ENCODE measurements around the gene SAXO2.
"Not testable (repeated sequence)": the region's sequence is repeated elsewhere in the genome, so short reads cannot be mapped to it uniquely, and the experiment has no call there.

Gene SAXO2

DNA sequence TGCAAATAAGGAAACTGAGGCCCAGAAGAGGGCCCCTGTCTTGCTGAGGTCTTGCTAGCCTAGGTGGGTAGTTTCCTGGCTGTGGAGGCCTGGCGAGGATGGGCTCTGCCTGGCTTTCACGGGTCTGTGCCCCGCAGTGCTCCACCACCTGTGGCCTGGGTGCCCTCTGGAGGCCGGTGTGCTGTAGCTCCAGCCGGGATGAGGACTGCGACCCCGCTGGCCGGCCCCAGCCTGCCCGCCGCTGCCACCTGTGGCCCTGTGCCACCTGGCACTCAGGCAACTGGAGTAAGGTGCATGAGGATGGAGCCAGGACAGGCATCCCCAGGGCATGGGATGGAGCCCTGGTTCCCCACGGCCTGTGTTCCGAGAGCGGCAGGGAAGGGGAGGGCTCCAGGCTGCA, 66.4 kb downstream of the SAXO2 start:
- not testable (repeated sequence) for DNase-seq (ENCODE audit: low read depth, low spot score)

DNA sequence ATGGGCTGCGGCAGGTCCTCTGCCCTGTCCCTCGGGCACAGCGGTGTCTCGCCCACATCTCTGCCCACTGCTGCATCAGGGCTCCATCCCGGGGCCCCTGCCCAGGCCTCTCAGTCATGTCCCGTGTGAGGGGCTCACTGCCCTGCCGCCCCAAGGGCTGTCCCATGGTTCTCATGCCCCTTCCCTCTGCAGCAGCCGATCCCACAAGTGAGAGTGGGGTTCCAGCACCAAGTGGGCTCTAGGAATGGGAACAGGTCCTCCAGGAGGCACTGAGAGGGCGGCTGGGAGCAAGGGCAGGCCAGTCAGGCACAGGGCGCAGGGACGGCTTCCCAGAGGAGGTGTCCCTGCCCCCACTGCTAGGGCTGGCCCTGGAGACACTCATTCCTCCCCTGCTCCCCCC, 68.3 kb downstream of the SAXO2 start:
- H3K4me3 ChIP-seq (ENCODE audit: low read length); DNase-seq (ENCODE audit: low read depth, low spot score): not testable (repeated sequence)

More for the DNA sequence above, 66.4 kb downstream of the SAXO2 start:
- not testable (repeated sequence) for H3K4me3 ChIP-seq (ENCODE audit: low read length)

DNA sequence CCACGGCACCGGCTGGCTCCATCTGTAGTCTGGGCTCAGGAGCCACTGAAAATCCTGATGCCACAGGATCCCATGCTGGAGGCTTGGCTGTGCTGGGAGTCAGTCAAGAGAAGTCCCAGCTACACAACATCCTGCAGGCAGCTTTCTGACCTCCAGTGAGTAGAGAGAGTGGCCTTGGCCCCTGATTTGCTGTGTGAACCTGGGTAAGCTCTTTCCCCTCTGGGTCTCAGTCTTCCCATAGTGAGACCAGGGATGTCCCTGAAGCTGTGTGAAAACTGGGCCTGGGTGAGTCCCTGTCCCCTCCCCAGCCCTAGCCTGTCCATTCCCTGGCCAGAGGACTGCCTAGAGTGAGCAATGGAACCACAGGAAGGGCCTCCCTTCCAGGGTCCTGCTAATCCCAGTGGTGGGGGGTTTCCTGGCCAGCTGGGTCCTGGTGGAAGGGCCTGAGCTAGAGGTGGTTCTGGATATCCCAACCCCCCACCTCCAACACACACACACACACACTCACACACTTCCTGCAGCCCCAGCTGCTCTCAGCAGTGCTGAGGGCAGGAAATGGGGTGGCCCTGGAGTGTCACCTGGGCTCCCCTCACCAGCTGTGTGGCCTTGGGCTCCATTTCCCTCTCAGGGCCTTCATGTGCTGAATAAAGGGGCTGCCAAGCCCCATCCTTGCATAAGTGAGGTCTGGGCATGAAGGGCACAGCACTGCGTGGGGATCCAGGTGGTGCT, 69.1 kb downstream of the SAXO2 start:
- not testable (repeated sequence) for DNase-seq (ENCODE audit: low read depth, low spot score)

DNA sequence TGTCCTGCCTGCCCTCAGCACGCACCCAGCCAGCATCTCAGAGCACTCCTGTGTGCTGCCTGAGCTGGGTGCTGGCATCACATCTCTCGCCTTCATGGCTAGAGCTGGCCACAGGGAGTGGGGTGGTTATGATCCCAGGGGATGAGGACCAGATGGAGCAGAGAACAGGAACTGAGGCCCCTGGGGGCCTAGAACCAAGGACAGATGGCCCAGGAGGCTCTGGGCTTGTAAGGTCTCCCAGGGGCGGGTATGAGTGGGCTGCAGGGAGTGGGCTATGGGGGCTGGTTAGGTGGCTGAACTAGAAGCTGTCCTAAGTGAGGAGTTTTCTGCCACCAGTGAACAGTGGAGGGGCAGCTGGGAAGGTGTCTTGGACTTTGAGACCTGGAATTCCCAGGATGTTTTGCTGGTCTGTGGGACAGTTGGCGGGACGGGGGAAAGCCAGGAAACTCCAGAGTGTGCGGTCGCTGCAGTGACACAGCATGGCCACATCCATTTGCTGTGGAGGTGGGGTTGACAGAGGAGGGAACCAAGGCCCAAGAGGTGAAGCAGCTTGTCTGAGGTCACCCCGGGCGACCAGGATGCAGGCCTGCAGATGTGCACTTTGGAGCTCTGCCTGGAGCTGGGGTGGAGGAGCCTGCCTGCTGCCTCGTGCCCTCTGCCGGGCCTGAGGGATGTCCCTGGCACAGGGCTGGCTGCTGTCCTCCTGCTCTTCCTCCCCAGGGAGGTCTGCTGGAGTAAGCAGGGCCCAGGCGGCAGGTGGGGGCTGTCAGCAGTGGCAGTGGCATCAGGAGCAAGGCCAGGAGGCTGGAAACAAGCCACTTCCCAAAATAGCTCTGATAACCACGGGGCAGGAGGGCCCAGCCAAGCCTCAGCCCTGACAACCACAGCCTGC, 70.3 kb downstream of the SAXO2 start:
- not testable (repeated sequence) for DNase-seq (ENCODE audit: low read depth, low spot score); H3K4me3 ChIP-seq (ENCODE audit: low read length)

More for the DNA sequence above, 69.1 kb downstream of the SAXO2 start:
- not testable (repeated sequence) for H3K4me3 ChIP-seq (ENCODE audit: low read length)

DNA sequence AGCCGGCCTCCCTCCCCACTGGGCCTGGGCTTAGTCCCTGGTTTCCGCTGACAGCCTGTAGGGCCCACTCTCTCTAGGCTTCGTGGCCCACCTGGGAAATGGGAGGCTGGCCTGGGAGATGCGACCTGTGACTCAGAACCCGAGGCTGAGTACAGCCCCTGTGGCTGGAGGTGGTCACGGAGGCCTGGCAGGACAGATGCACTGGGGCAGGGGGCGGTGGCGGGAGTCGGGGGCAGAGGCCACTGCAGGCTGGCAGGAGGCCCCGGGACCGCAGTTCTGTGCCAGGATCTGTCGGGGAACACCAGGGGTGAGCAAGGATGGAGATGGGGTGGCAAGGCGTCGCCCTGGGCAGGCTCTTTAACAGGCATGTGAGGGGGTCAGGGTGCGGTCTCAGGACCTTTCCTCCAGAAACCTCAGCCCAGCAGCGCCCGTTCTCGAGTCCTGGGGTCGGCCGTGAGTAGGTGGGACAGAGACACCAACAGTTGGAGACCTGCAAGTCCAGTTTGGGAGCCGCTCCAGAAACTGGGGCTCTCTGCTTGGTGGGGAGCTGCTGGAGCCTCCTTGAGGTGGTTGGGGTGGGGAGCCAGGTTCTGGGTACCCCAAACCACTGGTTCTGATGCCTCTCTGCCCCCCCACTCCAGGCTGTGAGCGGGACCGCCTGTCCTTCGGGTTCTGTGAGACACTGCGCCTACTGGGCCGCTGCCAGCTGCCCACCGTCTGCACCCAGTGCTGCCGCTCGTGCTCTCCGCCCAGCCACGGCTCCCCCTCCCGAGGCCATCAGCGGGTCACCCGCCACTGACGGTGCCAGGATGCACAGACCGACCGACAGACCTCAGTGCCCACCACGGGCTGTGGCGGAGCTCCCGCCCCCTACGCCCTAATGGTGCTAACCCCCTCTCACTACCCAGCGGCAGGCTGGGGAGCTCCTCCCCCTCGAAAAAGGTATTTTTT, 71.3 kb downstream of the SAXO2 start:
- not testable (repeated sequence) for H3K4me3 ChIP-seq (ENCODE audit: low read length)

More for the DNA sequence above, 71.3 kb downstream of the SAXO2 start:
- not testable (repeated sequence) for DNase-seq (ENCODE audit: low read depth, low spot score)
